GM12892 (cell line): ENCODE results near the gene ANKMY1.

ENCODE experiments used
- POLR2A ChIP-seq: IDR thresholded peaks from 2 replicates; pipeline ENCODE4 v1.6.1; 2011; ENCODE audit warnings: low read depth, low read length, control low read depth
- POLR2AphosphoS5 ChIP-seq: IDR thresholded peaks from 2 replicates; pipeline ENCODE4 v1.6.1; 2011; ENCODE audit warnings: low read depth, low read length, control low read depth

DNA sequence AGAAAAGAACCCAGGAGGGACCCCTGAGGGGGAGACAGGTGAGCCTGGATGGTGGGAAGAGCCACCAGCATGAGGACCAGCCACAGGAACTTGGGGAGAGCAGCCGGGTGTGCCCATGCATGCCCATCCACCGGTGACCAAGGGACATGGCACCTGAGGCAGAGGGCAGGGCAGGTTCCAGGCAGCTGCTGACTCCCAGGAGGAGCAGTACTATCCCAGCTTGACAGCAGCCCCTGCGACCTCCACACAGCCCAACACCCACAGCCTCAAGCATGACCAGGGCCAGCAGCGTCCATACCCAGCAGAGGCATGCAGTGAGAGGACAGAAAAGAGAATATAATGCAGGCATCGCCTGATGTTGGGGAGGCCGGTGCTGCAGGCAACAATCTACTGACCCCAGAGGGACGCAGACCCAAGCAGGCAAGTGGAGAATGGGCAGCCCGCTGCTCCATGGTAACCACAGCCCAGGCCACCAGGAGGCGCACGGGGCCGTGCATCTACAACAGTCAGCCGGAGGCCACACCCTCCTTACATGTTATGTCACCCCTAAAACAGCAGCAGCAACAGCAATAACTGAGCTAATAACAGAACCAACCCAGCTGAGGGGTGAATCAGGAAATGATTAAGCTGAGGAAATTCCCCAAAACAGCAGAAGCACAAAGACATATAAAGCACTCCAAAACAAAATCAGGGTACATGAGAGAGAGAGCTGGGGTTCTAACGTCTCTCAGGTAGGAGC, 44.1 kb downstream of the ANKMY1 start:
- TF ChIP-seq POLR2A (0 out of 2 replicates have a peak, but pooled peaks have one; percentile 20), POLR2AphosphoS5 (no peak)
